PC-9 (cell line): ENCODE measurements around the gene MAP2K6. TPM values are rescaled to one million over a fixed set of nuclear protein-coding genes. Genes with fewer than 3 reads are reported as not detected.

ENCODE experiments used
- BruUV-seq: library from RNA; stranded (reverse); fragments of 400-500 nt; replicated peaks from 2 replicates; lab custom pipeline; 2021; lab: Mats Ljungman, UMichigan
- CTCF ChIA-PET: fragments of 300-600 bp; sonication (Branson Sonifier 250); formaldehyde crosslinking; loops from one replicate; lab custom pipeline; 2022; ENCODE audit warnings: antibody characterized with exemption; lab: Charles Lee
- POLR2A ChIA-PET: fragments of 300-600 bp; sonication (Branson Sonifier 250); formaldehyde crosslinking; loops from one replicate; lab custom pipeline; 2022; ENCODE audit warnings: antibody characterized with exemption; ENCODE audit not compliant: unreplicated experiment; lab: Charles Lee
- DNase-seq, 2 experiments: peaks; one replicate each; pipeline versions ENCODE4 v3.0.0 to v3.0.0-alpha.2; 2015 to 2022; ENCODE audit warnings: mixed read lengths in 1 of 2
- H2AFZ ChIP-seq: fragments of 200-600 bp; sonication (generic); 2 replicates; pipeline ENCODE4 v1.8.1; 2017; ENCODE audit warnings: antibody characterized with exemption
- H3F3A ChIP-seq: fragments of 200-600 bp; sonication (generic); 2 replicates; pipeline ENCODE4 v1.8.1; 2017; ENCODE audit warnings: antibody characterized with exemption, mild to moderate bottlenecking, low read depth; ENCODE audit not compliant: insufficient read depth
- H3K27ac ChIP-seq: fragments of 200-600 bp; sonication (generic); 2 replicates; pipeline ENCODE4 v1.6.1; 2016; ENCODE audit warnings: mixed run types
- H3K27me3 ChIP-seq: fragments of 200-600 bp; sonication (generic); 2 replicates; pipeline ENCODE4 v1.6.1; 2016; ENCODE audit warnings: low read depth, mixed run types; ENCODE audit not compliant: insufficient read depth
- H3K36me3 ChIP-seq: fragments of 200-600 bp; sonication (generic); 2 replicates; pipeline ENCODE4 v1.6.1; 2016; ENCODE audit warnings: low read depth, mixed run types
- H3K4me1 ChIP-seq: fragments of 200-600 bp; sonication (generic); replicated peaks from 2 replicates; pipeline ENCODE4 v1.6.1; 2016; ENCODE audit warnings: mixed run types; ENCODE audit not compliant: insufficient read depth
- H3K4me2 ChIP-seq: fragments of 200-600 bp; sonication (generic); 2 replicates; pipeline ENCODE4 v1.6.1; 2017; ENCODE audit warnings: mixed run types
- H3K4me3 ChIP-seq: fragments of 200-600 bp; sonication (generic); 2 replicates; pipeline ENCODE4 v1.6.1; 2016; ENCODE audit warnings: mixed run types
- H3K79me2 ChIP-seq: fragments of 200-600 bp; sonication (generic); 2 replicates; pipeline ENCODE4 v1.6.1; 2017; ENCODE audit warnings: low read depth, mixed run types
- H3K9me2 ChIP-seq: fragments of 200-600 bp; sonication (generic); 2 replicates; pipeline ENCODE4 v1.8.1; 2017; ENCODE audit warnings: mild to moderate bottlenecking; ENCODE audit not compliant: insufficient read depth
- H3K9me3 ChIP-seq: fragments of 200-600 bp; sonication (generic); 2 replicates; pipeline ENCODE4 v1.8.1; 2016; ENCODE audit warnings: low read depth; ENCODE audit not compliant: insufficient read depth
- H4K20me1 ChIP-seq: fragments of 200-600 bp; sonication (generic); 2 replicates; pipeline ENCODE4 v1.8.1; 2017; ENCODE audit not compliant: insufficient read depth
- EZH2 ChIP-seq: fragments of 200-600 bp; sonication (generic); IDR thresholded peaks from 2 replicates; pipeline ENCODE4 v1.8.0; 2017; ENCODE audit warnings: antibody characterized with exemption, low read depth
- intact Hi-C: fragments of 100-400 bp; cut with micrococcal nuclease; formaldehyde crosslinking; loops from one replicate; pipeline ENCODE4 v1.10.0; 2022; ENCODE audit not compliant: unreplicated experiment
- total RNA-seq: library from RNA; stranded (reverse); gene quantifications from 2 replicates; pipeline ENCODE4 v1.2.3, GENCODE V29; 2021
- TF ChIP-seq, protein P1 (sequence below): fragments of 200-600 bp; sonication (generic); conservative IDR thresholded peaks from 2 replicates; pipeline ENCODE4 v1.6.1; 2017; ENCODE audit warnings: mixed run types, antibody characterized with exemption, mild to moderate bottlenecking, moderate library complexity

The MAP2K6 gene
- total RNA-seq, 1 experiment from 2014 or later, result 1.6 TPM

DNA sequence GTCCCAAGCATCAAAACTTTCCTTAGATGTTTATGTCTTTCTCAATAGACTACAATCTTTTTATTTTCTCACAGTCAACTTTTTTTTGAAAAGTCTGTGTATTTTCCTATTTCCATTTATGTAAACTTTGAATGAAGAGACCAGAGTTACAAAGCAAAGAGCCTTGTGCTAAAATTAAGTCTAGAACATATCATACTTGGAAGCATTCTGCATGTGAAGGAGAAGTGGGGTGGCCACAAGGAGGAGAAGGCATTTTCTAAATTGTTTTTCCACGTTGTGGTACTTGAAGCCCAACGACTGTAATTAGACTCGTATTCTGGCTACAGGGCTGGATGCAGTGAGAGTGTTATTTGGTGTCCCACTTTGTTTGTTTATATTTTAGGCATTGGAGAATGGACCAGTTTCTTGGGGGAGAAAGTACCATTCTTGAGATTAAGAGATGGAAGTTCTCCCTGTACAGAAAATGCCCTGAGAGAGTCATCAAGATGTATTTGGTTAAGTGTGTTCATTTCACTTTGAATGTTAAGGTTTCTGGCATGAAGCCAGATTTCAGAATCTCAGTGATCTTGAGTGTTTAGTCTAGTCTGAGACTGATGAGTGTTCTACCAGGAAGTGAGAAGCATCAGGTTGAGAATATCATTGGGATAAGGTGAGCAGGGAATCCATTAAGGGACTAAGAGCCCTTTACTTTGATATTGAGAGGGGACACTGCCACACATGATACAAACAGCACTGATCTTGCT lies 71.6 kb downstream of the MAP2K6 start:
- no peaks in the 10 kb centered on the region for H3K4me1 ChIP-seq
- H3K79me2 ChIP-seq, result no peaks in the 10 kb centered on the region
- no peaks in the 10 kb centered on the region for H3K27me3 ChIP-seq
- H3F3A ChIP-seq, result no peaks in the 10 kb centered on the region
- H3K9me3 ChIP-seq, result no peaks in the 10 kb centered on the region
- no peak overlapping the region for H3K4me3 ChIP-seq
- no peaks in the 10 kb centered on the region for H4K20me1 ChIP-seq
- ChIA-PET POLR2A (no interaction called here), CTCF (no interaction called here)
- no peaks in the 10 kb centered on the region for H3K36me3 ChIP-seq
- BruUV-seq, result no TSS peak
- no peak overlapping the region for H3K27ac ChIP-seq
- TF ChIP-seq, protein P1, sequence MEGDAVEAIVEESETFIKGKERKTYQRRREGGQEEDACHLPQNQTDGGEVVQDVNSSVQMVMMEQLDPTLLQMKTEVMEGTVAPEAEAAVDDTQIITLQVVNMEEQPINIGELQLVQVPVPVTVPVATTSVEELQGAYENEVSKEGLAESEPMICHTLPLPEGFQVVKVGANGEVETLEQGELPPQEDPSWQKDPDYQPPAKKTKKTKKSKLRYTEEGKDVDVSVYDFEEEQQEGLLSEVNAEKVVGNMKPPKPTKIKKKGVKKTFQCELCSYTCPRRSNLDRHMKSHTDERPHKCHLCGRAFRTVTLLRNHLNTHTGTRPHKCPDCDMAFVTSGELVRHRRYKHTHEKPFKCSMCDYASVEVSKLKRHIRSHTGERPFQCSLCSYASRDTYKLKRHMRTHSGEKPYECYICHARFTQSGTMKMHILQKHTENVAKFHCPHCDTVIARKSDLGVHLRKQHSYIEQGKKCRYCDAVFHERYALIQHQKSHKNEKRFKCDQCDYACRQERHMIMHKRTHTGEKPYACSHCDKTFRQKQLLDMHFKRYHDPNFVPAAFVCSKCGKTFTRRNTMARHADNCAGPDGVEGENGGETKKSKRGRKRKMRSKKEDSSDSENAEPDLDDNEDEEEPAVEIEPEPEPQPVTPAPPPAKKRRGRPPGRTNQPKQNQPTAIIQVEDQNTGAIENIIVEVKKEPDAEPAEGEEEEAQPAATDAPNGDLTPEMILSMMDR, result no peak
- no peak for TF ChIP-seq EZH2
- no peak overlapping the region for H3K4me2 ChIP-seq
- intact Hi-C loops, result no loop called here
- DNase-seq, result no peak
- H3K9me2 ChIP-seq, result no peaks in the 10 kb centered on the region
- no peak overlapping the region for H2AFZ ChIP-seq

DNA sequence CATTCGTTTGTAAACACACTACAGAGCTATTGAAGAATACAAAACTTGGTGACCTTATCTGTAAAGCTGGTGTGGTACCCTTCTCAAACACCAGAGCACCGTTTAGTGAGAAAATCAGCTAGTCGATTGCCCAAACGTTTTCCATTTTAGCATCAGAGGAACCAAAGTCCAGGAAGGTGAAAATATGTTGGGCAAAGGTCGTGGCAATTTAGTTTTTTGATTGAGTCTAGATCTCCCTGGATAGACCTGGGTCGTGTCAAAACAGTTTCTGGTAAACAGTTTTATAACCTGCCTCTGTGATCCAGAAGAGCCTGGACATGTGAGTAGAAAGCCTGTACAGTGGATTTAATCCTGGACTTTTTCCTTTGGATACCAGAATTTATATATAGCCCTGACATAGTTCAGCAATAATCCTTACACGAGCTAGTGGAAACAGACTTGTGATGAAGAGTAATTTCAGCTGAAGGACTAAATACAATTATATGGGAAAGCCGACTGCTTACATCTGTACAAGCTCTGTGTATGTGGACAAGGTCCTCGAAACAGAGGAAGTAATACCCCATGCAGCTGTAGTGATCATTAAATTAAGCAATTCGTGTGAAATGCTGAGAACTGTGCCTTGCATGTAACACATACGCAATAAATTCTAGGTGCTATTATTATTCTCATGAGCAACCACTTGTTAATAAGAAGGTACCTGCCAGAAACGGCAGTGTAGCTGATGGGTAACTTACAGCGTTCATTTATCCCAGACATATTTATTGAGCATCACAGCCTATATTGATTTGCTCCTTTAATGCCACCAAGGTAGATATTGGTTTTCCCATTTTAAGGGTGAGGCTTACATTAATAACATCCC lies 72.5 kb downstream of the MAP2K6 start:
- no peaks in the 10 kb centered on the region for H3K79me2 ChIP-seq
- H3K36me3 ChIP-seq, result no peaks in the 10 kb centered on the region
- H3K27me3 ChIP-seq, result no peaks in the 10 kb centered on the region
- H3K4me2 ChIP-seq, result no peak overlapping the region
- no peak overlapping the region for H3K4me3 ChIP-seq
- no peak for DNase-seq
- no peaks in the 10 kb centered on the region for H3K9me2 ChIP-seq
- no peak overlapping the region for H2AFZ ChIP-seq
- TF ChIP-seq EZH2, result no peak
- TF ChIP-seq, protein P1, result no peak
- H3K9me3 ChIP-seq, result no peaks in the 10 kb centered on the region
- no peaks in the 10 kb centered on the region for H3F3A ChIP-seq
- H4K20me1 ChIP-seq, result no peaks in the 10 kb centered on the region
- POLR2A ChIA-PET, result no interaction called here
- CTCF ChIA-PET, result no interaction called here
- BruUV-seq, result no TSS peak
- H3K4me1 ChIP-seq, result no peaks in the 10 kb centered on the region
- intact Hi-C loops, result no loop called here
- H3K27ac ChIP-seq, result no peak overlapping the region

DNA sequence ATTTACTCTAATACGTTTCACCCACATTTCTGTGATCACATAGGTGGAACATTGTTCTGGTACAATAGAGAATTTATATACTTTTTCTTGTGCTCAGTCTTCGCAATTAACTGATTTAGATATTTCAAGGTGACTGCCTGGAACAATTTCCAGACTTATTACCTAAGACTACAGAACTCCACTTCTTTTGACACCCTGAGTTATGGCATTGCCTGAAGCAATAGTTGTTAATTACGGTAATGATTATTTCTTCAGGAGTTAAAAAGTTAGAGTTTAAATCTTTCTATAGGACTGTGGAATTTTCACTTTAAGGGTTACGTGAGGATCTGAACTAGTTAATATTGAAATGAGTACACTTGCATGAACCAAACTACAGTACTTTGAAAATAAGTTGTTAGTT lies 74.8 kb downstream of the MAP2K6 start:
- TF ChIP-seq EZH2, result no peak
- H3K4me3 ChIP-seq, result no peak overlapping the region
- no peak overlapping the region for H3K27ac ChIP-seq
- H2AFZ ChIP-seq, result no peak overlapping the region
- H3K4me2 ChIP-seq, result no peak overlapping the region
- no peak for DNase-seq
- H3F3A ChIP-seq, result no peaks in the 10 kb centered on the region
- H3K79me2 ChIP-seq, result no peaks in the 10 kb centered on the region
- BruUV-seq, result no TSS peak
- no peaks in the 10 kb centered on the region for H4K20me1 ChIP-seq
- intact Hi-C loops, result no loop called here
- no peaks in the 10 kb centered on the region for H3K9me2 ChIP-seq
- H3K36me3 ChIP-seq, result no peaks in the 10 kb centered on the region
- H3K4me1 ChIP-seq, result no peaks in the 10 kb centered on the region
- POLR2A ChIA-PET, result no interaction called here
- CTCF ChIA-PET, result interaction anchor here (0.7 kb wide), 1 partner anchor 94 kb away, joined by 6 read pairs; no protein-coding TSS in a partner anchor
- H3K27me3 ChIP-seq, result no peaks in the 10 kb centered on the region
- H3K9me3 ChIP-seq, result no peaks in the 10 kb centered on the region
